Kasumi-1 (cell line): ENCODE results near the gene CCR6.

Experiments used
- DNase-seq, 2 experiments: peaks; one replicate each; lab custom pipeline; 2025; lab: John Stamatoyannopoulos, UW

Gene CCR6

DNA sequence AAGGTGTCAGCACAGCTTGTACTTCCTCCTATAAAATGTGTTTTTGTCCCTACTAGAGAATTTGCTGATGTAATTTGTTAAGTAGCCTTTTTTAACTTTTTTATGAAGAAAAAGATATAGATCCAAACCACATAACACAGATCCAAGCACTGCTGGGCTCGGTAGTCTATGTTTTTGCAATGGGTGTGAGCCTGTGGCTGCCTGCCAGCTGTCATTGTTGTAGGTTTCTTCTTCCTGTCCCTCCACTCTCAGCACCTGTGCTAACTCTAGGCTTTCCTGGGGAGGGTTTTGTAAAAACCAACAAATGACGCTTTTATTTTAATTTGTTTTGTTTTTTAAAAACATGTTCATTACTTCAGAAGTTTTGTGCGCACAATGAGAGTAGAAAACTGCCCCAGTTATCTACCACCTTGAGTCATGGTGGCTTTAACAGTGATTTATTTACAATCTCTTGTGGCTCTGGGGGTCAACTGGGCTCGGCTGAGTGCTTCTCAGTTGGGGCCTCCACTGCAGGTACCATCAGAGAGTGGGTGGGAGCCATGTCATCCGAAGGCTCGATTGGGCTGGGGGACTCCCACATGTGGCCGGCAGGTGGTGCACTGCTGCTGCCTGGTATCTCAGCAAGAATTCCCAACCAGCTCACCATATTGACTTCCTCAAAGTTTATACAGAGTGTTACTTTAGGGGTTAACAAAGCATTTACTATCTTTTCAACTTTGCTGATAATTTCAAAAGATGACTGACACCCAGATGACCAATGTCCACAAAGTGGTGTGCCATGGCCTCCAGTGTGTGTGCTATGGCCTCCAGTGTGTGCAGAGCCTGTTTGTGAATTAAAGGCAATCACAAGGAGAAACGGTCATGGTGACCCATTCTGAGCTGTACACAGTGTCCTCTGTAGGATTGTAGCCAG is 3.0 kb upstream of the CCR6 start:
- DNase-seq: no peak

DNA sequence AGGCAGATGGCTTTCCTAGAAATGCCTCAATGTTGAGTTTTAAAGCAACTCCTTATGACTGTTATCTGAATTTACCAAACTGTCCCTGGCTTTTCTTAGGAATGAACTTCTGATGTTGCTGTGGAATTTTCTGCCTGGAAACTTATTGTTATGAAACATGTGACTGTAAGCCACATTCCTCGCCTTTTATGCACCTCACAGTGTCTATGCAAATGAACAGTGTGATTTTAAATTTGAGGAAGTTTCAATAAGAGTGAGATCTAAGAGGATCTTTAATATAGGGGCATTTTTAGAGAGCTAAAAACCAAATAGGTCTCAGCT is 2.4 kb upstream of the CCR6 start:
- DNase-seq: no peak

DNA sequence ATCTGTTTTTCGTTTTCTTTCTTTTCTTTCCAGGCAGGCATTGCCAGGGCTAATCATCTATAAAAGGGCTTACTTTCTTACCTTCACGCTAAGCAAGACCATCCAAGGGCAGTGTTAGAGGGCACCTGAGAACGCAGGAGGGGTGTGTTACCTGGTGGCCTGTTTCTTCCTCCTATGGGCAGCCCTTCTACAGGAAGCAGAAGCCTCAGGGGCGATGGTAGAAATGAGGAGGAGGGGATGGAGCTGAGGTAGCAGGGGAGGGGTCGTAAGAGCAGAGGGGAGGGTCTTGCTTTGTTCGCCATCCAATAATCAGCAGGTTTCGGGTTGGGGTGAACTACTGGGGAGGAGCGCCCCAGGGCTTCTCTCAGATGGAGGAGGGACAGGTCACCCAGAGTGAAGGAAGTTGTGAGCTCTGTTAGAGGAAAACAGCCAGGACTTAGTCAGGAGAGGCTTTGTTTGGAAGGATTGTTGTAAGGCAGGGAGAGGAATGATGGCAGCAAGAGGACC is 1.5 kb upstream of the CCR6 start:
- no peak for DNase-seq

DNA sequence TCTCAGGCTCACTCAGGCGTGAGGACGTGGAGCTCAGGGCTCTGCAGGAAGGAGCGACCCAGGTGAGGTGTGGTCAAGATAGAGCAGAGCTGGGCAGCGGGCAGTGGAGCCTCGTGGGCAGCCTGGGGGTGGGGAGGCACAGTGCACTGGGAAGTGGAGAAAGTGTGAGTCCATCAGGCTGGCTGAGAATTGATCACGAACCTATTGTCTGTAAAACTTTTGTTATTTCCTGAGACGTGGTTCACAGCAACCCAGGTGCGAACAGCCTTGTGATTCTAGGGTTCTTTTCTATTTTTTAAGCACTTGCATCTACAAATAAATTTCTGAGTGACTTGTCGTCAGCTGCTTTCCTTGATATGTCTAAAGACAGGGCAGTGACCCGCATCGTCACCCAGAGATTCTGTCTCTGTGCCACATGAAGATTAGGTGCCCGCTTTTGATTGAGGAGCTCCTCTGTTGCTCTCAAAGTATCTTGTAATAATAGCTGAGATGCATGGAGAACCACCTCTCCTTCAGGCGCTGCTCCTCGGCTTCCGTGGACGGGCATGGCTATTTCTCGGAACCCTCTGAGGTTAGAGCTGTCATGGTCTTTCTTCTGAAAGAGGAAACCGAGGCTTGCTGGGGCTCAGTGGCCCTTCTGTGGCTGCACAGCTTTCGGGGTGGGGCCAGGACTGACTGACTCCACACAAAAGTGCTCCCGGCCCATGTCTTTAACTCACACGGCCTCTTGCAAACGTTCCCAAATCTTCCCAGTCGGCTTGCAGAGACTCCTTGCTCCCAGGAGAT is 662 bp upstream of the CCR6 start:
- DNase-seq: no peak

DNA sequence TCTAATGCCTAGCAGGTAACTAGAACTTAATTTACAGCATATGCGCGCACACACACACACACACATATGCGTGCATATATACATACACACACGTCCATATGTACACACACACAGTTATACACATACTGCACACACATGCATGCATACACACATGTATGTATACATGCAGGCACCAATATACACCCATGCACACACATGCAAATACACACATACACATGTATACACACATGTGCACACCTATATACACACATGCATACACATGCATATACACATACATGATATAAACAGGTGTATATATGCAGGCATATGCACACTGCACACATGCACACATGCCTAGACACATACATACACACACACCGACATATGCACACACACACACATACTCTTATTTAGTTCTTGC is 1.9 kb downstream of the CCR6 start:
- DNase-seq: no peak

DNA sequence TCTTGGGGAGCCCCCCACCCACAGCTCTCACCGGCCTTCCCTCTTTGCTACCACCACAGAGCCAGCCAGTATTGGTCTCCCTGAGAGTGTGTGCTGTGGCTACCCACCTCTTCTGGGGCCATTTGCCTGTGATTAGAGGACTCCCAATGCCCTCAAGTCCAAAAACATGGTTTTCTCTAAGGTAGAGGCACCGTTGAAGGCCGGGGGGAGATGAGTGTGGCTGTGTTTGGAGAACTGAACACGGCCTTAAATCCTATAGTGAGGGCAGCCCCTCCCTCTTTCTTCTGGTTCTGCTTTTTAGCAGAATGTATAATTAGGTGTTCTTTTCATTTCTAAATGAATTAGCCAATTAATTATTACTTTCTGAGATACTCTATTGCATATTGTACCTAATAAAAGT is 2.5 kb downstream of the CCR6 start:
- peak in 1 of 2 experiments; percentile 19 for DNase-seq

DNA sequence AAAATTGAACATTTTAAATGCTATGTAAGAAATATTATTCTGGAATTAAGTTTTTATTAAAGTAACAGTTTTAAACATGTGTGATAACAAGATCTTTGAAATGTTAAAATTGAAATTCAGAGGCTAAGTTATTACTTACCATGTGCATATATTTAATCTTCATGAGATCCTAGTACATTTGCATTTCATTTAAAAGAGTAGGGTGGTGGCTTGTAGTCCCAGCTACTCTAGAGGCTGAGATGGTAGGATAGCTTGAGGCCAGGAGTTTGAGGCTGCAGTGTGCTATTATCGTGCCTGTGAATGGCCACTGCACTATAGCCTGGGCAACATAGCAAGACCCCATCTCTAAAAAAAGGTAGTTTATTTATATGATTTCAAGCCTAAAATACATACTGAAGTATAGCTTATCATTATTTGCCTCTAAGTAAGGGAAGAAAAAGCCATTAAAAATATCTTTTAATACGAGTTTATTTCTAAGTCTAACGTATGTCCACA is 3.0 kb downstream of the CCR6 start:
- no peak for DNase-seq

DNA sequence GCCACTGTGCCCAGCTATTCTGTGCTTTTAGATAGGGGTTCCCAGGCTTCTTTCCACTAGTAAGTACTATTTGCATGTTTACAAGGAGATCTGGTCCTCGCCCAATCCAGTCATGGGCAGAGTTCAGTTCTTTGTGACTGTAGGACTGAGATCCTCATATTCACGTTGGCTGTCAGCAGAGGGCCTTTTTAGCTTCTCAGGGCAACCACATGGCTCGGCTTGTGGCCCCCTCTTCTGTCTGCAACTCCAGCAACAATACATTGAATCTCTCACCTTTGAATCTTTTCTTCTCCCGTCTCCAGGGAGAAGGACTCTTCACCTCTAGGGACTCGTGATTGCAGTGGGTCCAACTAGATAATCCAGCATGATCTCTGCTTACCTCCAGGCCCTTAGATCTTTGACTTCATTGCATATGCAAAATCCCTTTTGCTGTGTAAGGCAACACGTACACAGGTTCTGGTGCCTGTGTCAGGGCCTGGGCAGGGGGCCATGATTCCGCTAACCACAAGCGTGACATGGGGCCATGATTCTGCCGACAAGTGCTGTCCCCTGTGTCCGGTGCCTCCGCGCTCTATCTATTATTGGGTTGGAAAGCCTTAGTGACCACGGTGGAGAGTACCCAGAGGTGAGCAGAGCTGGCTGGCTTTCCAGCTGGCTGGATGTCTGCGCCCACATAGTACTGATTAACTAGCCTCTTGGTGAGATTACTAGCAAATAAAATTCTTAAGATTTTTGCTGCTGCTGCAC is 5.1 kb downstream of the CCR6 start:
- no peak for DNase-seq

DNA sequence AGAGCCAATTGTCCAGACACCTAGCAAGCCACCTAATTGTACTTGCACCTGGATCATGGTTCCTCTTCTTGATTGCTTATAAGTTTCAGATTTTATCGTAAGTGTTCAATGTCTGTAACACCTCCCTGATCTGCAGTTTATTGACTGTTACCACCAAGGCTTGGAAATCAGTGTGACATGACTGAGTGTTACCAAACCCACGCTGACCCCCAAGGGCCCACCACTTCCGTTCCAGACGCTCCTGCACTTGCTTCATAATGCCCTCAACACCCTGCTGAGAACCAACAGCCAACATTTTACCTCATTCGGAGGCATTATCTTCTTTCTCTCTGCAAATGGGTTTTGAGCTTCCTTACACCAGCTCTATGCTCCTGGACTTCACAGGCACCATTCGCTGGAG is 6.3 kb downstream of the CCR6 start:
- no peak for DNase-seq

DNA sequence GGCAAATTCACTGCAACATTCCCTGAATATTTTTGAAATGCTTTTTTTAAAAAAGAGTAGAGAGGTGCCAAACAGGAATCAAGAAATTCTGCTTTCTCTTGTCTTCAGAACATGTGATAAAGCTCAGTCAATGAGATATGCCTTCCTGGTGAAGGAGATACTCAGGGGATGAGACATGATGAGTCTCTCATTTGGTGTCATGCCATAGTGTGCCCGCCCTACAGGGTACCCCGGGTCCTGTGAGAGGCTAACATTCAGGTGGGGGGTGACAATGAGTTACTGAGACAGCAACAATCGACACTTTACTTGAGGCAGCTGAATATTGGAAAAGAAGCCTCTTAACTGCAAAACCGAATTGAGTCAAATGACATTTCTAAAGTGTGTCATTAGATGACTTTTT is 6.7 kb downstream of the CCR6 start:
- DNase-seq: no peak

DNA sequence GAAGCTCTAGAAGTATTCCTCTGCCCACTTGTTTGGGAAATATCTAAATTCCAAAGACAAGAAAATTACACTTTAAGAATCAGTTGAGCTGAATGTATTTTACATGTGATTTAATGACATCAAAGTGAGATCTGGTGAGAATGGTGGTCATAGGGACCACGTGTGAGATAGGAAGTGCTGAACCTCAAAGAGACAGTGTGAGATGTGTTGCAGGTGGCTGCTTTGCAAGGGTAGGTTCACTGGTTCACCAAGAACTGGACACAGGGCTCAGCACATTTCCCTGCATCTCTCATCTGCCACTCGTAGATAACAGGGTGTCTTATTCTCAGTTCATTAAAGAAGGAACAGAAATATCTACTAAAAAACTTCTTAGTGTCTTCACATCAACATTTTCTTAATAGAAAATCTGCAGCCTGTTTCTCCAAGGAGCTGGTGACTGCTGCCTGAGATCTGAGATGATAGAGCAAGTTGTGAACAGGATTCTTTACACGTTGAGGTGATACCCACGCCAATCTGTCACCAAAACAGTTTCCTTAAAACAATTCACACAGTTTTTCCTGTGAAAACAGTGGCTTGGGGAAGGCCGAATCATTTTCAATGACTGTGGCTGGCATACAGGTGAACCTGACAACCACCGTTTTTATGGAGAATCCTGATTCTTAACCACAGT is 7.2 kb downstream of the CCR6 start:
- DNase-seq: no peak

DNA sequence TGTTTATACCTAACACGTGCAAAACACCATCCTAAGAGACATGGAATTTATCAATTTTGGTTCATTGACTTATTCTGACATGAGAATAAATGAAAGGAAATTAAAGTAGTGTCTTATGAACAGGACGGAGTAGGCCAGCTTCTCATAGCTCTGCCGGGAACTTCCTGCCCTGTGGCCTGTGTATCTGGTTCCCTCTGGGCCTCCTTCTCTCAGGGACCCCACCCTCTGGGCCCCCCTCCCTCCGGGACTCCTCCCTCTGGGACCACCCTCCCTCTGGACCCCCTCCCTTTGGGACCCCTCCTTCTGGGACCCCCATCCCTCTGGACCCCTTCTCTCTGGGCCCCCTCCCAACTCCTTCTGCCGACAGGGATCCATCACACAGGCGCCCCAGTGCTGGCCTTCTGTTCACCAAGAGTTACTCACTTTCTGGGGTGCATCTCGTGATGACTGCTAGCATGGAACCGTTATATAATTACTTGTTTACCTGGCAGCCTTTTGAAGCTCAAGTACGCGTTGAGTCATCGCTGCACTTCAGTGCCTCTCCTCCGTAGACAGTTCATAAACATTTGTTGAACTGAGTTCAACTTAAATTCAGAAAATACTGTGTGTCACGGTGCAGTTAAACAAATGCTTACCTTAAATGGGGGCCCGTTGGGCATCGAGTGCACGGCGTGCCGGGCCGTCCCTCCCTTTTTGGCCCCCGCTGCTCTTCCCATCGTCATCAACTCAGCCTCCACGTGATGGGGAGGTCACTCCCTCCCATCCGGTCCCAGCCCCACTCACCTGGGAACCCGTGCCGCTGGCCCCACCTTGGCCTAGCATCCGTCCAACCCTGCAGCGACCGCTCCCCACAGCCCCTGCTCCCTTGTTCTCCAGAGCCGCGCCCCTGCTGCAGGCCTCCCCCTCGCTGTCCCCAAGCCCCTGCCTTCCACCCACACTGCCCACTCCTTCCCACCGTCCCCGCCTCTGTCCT is 8.1 kb downstream of the CCR6 start:
- DNase-seq: no peak

DNA sequence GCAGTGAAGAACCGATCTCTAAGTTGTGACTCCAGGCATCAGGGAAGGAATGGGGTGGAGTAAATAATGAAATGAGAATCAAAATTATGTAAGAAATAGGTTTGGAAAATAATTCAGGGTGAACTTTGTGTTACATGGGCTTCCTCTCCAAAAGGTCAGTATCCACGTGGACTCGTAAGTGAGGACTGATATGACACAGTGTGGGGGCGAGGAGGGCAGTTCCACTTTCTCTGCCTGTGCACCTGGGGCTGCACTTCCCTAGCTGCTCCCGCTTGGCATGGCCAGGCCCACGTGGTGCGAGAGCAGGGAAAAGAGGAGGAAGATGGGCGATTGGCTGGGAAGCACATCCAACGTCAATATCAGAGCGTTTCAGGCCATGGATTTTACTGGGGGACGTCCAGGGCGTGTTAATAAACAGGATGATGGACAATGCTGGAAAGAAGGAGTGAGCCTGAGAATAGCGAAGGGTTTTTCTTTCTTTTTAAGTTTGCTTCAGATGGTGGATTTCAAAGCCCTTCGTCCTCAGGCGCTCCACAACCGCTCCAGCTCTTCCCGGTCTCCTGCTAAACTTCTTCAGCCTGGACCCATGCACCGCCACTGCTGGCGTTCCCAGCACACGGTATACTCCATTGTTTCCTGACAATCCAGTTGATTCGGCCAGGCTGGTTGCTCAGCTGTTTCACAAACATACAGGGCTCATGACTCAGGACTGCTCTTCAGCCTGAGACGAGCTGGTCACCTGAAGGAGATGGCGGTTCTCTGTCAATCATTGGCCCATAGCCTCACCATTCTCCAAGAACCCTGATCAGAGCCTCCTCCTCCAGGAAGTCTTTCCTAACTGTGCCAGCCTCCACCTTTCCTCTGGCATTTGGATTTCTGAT is 11.8 kb downstream of the CCR6 start:
- DNase-seq: no peak

DNA sequence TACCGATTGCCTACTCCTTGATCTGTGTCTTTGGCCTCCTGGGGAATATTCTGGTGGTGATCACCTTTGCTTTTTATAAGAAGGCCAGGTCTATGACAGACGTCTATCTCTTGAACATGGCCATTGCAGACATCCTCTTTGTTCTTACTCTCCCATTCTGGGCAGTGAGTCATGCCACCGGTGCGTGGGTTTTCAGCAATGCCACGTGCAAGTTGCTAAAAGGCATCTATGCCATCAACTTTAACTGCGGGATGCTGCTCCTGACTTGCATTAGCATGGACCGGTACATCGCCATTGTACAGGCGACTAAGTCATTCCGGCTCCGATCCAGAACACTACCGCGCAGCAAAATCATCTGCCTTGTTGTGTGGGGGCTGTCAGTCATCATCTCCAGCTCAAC is 13.5 kb downstream of the CCR6 start:
- DNase-seq: no peak

DNA sequence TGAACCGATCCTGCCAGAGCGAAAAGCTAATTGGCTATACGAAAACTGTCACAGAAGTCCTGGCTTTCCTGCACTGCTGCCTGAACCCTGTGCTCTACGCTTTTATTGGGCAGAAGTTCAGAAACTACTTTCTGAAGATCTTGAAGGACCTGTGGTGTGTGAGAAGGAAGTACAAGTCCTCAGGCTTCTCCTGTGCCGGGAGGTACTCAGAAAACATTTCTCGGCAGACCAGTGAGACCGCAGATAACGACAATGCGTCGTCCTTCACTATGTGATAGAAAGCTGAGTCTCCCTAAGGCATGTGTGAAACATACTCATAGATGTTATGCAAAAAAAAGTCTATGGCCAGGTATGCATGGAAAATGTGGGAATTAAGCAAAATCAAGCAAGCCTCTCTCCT is 14.2 kb downstream of the CCR6 start:
- DNase-seq: no peak

DNA sequence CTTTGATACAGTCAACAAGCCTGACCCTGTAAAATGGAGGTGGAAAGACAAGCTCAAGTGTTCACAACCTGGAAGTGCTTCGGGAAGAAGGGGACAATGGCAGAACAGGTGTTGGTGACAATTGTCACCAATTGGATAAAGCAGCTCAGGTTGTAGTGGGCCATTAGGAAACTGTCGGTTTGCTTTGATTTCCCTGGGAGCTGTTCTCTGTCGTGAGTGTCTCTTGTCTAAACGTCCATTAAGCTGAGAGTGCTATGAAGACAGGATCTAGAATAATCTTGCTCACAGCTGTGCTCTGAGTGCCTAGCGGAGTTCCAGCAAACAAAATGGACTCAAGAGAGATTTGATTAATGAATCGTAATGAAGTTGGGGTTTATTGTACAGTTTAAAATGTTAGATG is 15.0 kb downstream of the CCR6 start:
- no peak for DNase-seq

DNA sequence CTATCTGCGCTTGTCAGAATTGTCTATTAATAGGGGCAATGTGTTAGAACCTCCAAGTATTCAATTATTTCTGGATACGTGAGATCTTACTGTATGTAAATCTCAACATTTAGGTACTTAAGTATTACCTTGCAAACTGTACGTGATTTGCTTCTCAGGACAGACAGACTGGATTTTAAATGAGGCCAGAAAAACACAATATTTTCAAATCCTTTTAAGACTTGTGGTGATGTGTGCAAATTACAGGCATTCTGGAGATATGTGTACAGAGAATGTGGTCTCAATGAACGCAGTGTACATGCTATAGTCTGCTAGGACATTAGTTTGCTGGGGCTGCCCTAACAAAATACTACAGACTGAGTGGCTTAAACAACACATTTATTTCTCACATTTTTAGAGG is 16.9 kb downstream of the CCR6 start:
- peak in 1 of 2 experiments; percentile 1 for DNase-seq

DNA sequence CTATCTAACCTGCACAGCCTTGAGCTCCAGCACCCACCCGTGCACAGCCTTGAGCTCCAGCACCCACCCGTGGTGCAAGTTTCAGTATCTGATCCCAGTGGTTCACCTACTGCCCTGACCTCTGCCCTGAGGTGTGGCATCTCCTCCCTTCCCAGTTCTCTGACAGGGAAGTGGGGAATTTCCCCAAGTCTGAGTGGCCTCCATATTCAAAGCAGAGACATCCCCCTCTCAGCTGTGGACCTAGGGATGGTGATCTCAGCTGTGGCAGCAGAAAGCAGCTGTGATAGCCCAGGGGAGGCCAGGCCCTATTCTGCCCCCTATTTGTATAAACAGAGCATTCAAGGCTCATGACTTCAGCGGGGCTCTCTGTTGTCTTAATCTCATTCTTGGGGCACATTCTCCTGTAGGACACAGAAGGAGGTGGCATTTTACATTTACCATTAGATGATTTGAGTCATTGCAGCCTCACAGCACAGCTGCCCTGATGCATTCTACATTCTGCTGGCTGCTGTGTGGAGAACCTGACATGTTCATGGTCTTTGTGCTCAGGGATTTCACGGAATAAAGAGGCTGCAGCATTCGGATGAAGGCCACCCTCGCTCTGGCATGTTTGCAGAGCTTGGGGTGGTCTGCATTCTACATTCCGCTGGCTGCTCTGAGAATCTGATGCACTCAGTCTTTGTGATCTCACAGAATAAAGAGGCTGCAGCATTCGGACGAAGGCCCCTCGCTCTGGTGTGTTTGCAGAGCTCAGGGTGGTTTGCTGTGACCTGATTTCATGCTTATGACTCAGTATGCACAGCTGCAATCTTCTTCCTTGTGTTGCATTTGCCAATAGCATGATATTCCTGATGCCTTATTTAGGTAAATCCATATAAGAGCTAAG is 17.9 kb downstream of the CCR6 start:
- no peak for DNase-seq
